Activated T-helper 1 cell treated with anti-CD3 and anti-CD28 coated beads, Interleukin-12 subunit alpha, Interleukin-12 subunit beta, Interleukin-2, Interleukin-4 antibody, amounts not matched to agents 30 ng/mL and 10 ng/mL and 1 ng/mL, durations not matched to agents 14 hours and 24 hours and 36 hours (primary cell): ENCODE measurements around the gene NET1. TPM values are rescaled to one million over a fixed set of nuclear protein-coding genes. Genes with fewer than 3 reads are reported as not detected.

Source experiments
- DNase-seq: peaks from one replicate; pipeline ENCODE4 v3.0.0; 2021; ENCODE audit warnings: low spot score
- H3K27ac Mint-ChIP-seq: one replicate; pipeline ENCODE4 v1.8.0; 2021; ENCODE audit warnings: mild to moderate bottlenecking, mixed read lengths
- H3K27me3 Mint-ChIP-seq: one replicate; pipeline ENCODE4 v1.8.0; 2022; ENCODE audit warnings: mild to moderate bottlenecking, moderate library complexity, mixed read lengths; ENCODE audit not compliant: insufficient read depth
- H3K36me3 Mint-ChIP-seq: one replicate; pipeline ENCODE4 v1.8.0; 2021; ENCODE audit warnings: low read depth, mixed read lengths
- H3K4me1 Mint-ChIP-seq: one replicate; pipeline ENCODE4 v1.8.0; 2021; ENCODE audit warnings: low read depth, mixed read lengths
- H3K4me3 Mint-ChIP-seq: one replicate; pipeline ENCODE4 v1.8.0; 2021; ENCODE audit warnings: mild to moderate bottlenecking, moderate library complexity, mixed read lengths
- H3K9me3 Mint-ChIP-seq: one replicate; pipeline ENCODE4 v1.8.0; 2021; ENCODE audit warnings: mixed read lengths
- intact Hi-C: fragments of 100-400 bp; cut with micrococcal nuclease; formaldehyde crosslinking; loops from one replicate; pipeline ENCODE4 v1.15.1; 2024
- total RNA-seq: library from RNA; stranded (reverse); gene quantifications from 2 replicates; pipeline ENCODE4 v1.2.3, GENCODE V29; 2022

NET1 gene
- total RNA-seq, 1 donor from 2014 or later, result 40.3 TPM

DNA sequence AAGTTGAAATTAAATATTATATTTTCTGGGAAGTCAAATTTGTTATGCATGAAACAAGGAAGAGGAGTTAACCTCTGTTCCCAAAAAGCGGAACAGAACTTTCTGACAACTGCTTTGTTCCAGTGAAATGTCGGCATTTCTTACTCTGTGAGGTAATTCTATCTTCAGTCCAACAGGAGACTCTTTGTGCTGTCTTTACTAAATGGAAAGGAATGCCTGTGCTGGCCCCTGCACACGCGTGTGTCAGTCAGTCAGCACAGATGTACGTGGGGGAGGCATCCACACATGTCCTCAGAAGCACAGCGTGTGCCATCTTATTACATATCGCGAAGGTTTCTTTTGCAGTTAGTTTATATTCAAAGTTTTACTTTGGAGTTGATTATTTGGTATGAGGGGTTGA lies 37.5 kb downstream of the NET1 start:
- Mint-ChIP-seq H3K9me3 (no peaks in the 10 kb centered on the region), H3K27ac (no peak overlapping the region), H3K27me3 (no peaks in the 10 kb centered on the region), H3K4me3 (no peak overlapping the region), H3K4me1 (peaks cover 38% of the 10 kb centered on the region), H3K36me3 (peaks cover 24% of the 10 kb centered on the region)
- intact Hi-C loops, result loop anchor here (5.0 to 10.0 kb wide), 5 partner anchors 38 to 605 kb away; partner anchors contain the start of genes ANKRD16, GDI2, IL15RA and NET1
- no peak for DNase-seq

DNA sequence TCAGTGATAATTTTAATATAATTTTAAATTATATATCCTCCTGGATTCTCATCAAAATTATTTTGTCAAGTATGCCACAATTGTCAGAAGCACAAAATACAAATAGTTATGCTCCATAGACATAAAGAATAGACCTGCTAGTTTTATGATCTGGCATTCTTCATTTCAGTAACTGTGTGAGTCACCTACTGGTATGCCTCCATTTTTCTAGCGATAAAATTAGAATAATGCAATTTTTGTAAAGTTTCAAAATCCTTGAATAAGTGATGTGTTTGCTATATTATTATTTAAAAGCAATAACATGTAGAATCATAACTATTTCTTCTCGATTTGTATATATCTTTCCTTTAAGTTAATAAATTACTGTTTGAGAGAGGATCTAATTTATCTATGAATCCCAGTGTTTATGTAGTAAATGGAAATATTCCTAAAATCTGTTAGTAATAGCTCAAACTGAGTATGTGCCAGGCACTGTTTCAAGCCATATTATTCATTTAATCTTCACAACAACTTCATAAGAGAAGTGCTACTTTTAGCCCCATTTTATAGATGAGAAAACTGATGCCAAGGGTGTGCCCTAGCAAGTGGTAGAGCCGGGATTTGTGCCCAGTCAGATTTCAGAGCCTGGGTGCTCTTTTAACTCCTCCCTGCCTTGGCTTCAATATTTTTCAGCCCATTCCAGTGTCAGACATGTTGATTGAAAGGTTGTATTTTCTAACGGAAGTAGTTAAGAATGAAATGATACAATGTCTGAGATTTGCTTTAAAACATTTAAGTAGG lies 38.4 kb downstream of the NET1 start:
- Mint-ChIP-seq H3K4me3 (no peak overlapping the region), H3K4me1 (peaks cover 33% of the 10 kb centered on the region), H3K36me3 (peaks cover 25% of the 10 kb centered on the region), H3K9me3 (no peaks in the 10 kb centered on the region), H3K27ac (no peak overlapping the region), H3K27me3 (no peaks in the 10 kb centered on the region)
- intact Hi-C loops, result no loop called here
- DNase-seq, result no peak

DNA sequence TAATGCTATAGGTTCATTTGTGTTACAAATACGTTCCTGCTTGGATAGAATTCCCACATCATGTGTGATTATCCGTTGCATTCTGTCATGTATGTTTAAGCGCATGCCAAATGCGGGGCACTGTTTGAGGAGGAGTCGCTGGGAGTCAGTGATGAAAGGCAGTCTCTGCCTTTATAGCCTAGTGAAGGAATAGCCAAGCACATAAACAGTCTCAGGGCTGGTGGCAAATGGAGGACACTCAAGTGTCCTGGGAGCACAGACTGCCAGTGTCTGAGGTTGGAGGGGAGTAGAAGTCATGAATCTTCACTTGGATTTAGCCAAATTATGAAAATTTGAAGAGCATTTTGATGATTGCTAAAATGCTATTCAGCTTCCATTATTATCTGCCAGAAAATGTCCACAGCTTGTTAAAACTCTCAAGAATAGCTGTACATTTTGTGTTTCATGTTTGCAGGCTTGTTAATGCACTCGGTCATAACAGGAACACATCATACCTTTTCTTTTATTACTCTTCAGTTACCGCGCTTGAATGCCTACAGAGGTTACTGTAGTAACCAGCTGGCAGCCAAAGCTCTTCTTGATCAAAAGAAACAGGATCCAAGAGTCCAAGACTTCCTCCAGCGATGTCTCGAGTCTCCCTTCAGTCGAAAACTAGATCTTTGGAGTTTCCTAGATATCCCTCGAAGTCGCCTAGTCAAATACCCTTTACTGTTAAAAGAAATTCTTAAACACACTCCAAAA lies 41.6 kb downstream of the NET1 start:
- Mint-ChIP-seq H3K4me1 (peaks cover 12% of the 10 kb centered on the region), H3K9me3 (no peaks in the 10 kb centered on the region), H3K27me3 (no peaks in the 10 kb centered on the region), H3K36me3 (peaks cover 43% of the 10 kb centered on the region), H3K4me3 (no peak overlapping the region), H3K27ac (no peak overlapping the region)
- intact Hi-C loops, result no loop called here
- no peak for DNase-seq

DNA sequence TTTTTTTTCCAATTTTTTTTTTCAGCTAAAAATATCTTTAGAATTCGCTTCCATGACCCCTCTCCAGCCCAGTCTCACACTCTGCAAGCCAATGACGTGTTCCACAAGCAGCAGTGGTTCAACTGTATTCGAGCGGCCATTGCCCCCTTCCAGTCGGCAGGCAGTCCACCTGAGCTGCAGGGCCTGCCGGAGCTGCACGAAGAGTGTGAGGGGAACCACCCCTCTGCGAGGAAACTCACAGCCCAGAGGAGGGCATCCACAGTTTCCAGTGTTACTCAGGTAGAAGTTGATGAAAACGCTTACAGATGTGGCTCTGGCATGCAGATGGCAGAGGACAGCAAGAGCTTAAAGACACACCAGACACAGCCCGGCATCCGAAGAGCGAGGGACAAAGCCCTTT lies 44.2 kb downstream of the NET1 start:
- Mint-ChIP-seq H3K9me3 (no peaks in the 10 kb centered on the region), H3K4me3 (no peak overlapping the region), H3K27ac (no peak overlapping the region), H3K4me1 (peaks cover 10% of the 10 kb centered on the region), H3K27me3 (no peaks in the 10 kb centered on the region), H3K36me3 (peaks cover 53% of the 10 kb centered on the region)
- no peak for DNase-seq
- intact Hi-C loops, result no loop called here

DNA sequence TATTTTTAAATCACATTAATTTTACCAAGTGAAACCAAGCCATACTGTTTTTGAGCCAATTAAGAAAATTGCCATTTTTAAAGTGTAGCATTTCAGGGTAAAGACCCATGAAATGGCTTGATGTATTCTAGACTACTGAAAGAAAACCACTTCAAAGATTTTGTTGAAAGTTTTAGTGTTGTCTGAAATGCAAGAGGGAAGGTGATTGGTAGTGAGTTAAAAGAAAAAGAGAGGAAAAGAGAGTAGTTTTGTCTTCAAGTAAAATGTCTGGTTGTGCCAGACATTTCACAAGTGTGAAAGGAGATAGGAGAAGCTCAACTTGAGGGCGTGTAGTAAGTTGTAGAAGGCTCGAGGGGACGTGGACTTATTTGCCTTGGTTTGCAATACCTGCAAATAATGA lies 45.4 kb downstream of the NET1 start:
- Mint-ChIP-seq H3K4me3 (no peak overlapping the region), H3K27ac (no peak overlapping the region)
- intact Hi-C loops, result no loop called here

DNA sequence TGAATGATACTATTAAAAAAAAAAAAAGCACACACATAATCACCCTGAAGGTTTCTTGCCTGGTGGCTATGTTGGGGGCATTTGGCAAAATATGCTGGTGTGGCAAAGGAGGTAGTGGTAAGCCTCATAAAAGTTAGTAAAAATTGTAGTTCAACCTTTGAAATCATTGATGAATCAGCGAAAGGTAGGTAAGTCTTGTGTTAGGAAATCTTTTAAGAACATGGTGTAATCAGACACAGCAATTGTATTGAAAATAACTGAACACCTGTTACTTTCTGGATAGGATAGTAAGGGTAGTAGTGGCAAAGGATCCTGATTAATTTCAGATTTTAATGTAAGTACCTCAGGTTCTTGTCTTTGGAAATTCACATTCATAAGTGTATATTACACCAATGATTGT lies 46.1 kb downstream of the NET1 start:
- intact Hi-C loops, result no loop called here
- Mint-ChIP-seq H3K27ac (no peak overlapping the region), H3K9me3 (no peaks in the 10 kb centered on the region), H3K4me1 (peaks cover 6% of the 10 kb centered on the region), H3K36me3 (peaks cover 44% of the 10 kb centered on the region), H3K4me3 (no peak overlapping the region), H3K27me3 (no peaks in the 10 kb centered on the region)
- DNase-seq, result no peak

More for the DNA sequence above, 45.4 kb downstream of the NET1 start:
- H3K27me3 Mint-ChIP-seq, result no peaks in the 10 kb centered on the region
- peaks cover 6% of the 10 kb centered on the region for H3K4me1 Mint-ChIP-seq
- DNase-seq, result no peak
- H3K36me3 Mint-ChIP-seq, result peaks cover 48% of the 10 kb centered on the region
- H3K9me3 Mint-ChIP-seq, result no peaks in the 10 kb centered on the region

DNA sequence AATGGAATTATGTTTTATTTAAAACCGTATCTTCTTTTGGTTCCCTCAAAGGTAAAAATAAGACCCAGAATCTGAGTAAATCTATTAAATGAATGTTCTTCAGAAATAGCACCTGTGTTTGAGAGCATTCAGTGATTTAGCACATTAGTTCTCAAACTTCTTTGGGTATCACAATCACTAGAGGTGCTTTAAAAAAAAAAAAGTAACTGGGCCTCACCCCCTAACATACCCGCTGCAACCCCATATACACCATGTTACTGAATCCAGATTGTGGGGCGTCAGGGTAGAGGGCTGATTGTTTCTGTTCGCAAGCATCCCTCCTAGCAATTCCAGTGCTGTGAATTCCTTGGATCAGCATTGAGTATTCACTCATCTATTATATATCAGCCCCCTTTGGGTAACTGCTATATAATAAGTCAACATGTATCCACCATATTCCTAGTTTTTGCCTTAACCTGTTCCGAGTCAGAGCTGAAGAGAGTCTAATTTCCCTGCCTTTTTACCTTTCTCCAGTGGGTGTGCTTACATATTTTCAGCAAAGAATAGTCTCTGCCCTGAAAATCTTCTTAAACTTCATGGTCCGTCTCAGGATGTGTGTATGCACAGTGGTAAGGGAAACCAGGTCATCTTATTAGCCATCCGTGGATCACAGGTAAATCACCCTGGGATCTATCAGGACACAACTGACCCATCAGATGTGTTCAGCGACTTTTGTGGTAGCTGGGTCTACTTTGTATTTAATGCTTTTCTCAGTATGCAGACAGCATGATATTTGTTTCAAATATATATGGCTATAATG lies 46.8 kb downstream of the NET1 start:
- intact Hi-C loops, result no loop called here
- Mint-ChIP-seq H3K4me1 (peaks cover 6% of the 10 kb centered on the region), H3K27me3 (no peaks in the 10 kb centered on the region), H3K27ac (no peak overlapping the region), H3K4me3 (no peak overlapping the region), H3K9me3 (no peaks in the 10 kb centered on the region), H3K36me3 (peaks cover 40% of the 10 kb centered on the region)
- DNase-seq, result no peak

DNA sequence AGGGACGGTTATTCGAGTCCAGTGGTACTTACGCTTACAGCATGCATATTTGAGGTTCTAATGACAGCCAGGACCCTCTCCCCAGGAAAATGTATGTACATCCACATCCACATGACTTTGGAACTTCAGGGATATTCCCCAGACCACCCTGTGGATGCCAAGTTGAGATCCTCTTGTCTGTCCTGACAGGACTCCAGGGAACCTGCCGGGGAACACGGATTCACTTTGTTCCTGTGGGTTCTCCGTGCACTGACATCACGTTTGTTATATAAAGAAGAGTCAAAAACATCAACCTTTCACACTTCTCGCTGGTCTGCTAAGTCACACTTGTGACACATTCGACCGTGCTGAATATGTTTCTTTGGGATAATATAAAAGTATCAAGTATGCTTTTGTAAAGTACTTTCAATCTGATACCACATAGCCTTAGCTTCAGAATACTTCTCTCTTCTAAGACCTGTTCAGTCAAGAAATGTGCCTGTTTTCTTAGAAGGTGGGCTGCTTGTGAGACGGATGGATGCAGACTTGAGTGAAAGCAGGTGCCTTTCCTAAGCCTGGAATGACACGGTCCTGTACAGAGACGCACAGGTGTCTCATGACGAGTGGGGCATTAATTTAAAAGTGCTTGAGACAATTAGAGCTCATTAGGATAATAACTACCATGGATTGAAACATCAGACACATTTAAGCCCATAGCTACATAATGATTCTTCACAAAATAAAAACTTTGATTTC lies 48.3 kb downstream of the NET1 start:
- Mint-ChIP-seq H3K9me3 (no peaks in the 10 kb centered on the region), H3K27ac (no peak overlapping the region), H3K4me3 (no peak overlapping the region), H3K4me1 (peaks cover 6% of the 10 kb centered on the region), H3K36me3 (peaks cover 32% of the 10 kb centered on the region), H3K27me3 (no peaks in the 10 kb centered on the region)
- DNase-seq, result no peak
- intact Hi-C loops, result no loop called here

DNA sequence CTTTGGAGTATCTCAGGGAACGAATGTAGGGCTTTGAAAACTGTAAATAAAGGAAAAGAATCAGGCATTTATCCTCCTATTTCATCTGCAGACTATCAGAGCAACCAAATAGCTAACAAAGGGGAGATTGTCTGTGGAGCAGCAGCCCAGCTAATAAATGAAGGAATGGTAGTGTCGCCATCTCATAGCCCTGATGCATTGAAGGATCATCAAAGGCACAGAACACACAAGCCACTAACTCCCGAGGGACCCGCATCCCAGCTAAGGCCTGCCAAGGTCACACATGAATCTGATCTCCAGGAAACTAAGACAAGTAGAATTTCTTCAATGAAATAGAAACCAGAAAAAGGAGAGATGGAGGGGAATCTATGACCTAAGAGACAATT lies 48.8 kb downstream of the NET1 start:
- no peak overlapping the region for H3K4me3 Mint-ChIP-seq
- peaks cover 6% of the 10 kb centered on the region for H3K4me1 Mint-ChIP-seq
- no peaks in the 10 kb centered on the region for H3K9me3 Mint-ChIP-seq
- no peaks in the 10 kb centered on the region for H3K27me3 Mint-ChIP-seq
- intact Hi-C loops, result no loop called here
- no peak overlapping the region for H3K27ac Mint-ChIP-seq
- peaks cover 28% of the 10 kb centered on the region for H3K36me3 Mint-ChIP-seq
- no peak for DNase-seq

DNA sequence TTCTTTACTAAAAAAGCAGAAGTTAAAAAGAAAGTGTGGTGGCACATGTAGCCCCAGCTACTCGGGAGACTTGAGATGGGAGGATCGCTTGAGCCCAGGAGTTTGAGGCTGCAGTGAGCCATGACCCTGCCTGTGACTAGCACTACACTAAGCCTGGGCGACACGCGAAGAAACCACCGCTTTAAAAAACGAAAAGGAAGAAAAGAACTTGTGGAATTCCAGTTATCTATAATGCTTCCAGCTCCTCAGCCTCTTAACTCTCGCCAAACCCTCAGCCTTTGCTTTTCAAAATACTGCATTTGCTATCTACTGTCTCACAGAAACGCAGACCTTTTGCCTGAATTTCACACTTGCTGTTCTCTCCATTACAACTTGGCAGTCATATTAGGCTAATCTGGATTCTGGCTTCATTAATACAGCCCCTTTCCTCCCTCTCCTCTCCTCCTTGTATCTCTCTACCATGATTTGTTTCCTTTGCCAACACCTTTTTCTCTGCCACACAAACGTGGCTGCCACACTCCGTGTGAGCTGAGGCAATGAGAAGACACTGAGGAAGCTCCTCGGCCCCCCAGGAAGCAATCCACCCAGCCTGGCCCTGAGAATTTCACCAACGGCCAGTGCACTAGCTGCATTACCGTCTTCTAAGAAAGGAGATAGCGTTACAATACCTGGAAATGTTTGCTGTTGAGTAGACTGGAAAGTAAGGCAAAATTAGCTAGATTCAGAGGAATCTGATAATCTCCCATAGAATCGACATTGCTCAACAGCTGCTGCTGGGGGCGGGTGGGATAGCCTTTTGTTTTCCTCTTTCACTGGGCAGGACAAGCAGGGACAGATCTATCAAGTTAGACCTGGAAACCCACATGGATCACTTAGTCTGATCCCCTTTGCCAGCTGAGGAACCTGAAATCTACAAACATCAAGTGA lies 49.8 kb downstream of the NET1 start:
- Mint-ChIP-seq H3K27ac (no peak overlapping the region), H3K36me3 (peaks cover 21% of the 10 kb centered on the region), H3K27me3 (no peaks in the 10 kb centered on the region), H3K4me1 (peaks cover 6% of the 10 kb centered on the region), H3K9me3 (no peaks in the 10 kb centered on the region), H3K4me3 (no peak overlapping the region)
- intact Hi-C loops, result no loop called here
- DNase-seq, result no peak

DNA sequence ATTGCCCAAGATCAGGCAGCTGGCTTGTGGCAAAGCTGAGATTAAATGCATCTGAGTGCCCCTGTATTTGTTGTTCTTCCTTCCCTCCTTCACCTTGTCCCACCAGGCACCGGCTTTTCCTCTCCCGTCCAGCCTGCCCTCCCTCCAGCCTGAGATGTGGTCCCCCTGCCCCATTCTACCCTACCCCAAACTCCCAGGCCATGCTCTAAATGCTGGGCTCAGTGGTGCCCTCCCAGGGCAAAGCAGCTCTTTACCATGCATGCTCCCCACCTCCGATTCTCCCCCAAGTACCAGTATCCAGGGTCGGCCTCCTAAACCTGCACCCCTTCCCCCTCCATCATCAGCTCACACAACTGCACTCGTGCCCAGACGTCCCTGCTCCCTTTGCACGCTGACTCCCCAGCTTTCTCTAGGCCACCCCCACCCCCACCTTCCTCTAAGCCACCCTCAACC lies 50.5 kb downstream of the NET1 start:
- peaks cover 18% of the 10 kb centered on the region for H3K36me3 Mint-ChIP-seq
- peaks cover 2% of the 10 kb centered on the region for H3K4me1 Mint-ChIP-seq
- intact Hi-C loops, result no loop called here
- no peak overlapping the region for H3K4me3 Mint-ChIP-seq
- no peak for DNase-seq
- H3K27me3 Mint-ChIP-seq, result no peaks in the 10 kb centered on the region
- no peak overlapping the region for H3K27ac Mint-ChIP-seq
- no peaks in the 10 kb centered on the region for H3K9me3 Mint-ChIP-seq

DNA sequence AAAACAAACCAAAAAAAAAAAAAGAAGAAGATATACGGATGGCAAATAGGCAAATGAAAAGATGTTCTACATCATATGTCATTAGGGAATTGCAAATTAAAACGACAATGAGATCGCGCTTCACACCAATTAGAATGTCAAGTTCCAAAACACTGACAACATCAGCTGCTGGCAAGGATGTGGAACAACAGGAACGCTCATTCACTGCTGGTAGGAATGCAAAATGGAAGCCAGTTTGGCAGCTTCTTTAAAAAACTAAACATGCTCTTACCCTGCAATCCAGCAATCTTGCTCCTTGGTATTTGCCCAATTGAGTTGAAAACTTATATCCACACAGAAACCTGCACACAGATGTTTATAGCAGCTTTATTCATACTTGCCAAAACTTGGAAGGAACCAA lies 52.2 kb downstream of the NET1 start:
- peaks cover 6% of the 10 kb centered on the region for H3K36me3 Mint-ChIP-seq
- intact Hi-C loops, result no loop called here
- H3K27ac Mint-ChIP-seq, result no peak overlapping the region
- H3K27me3 Mint-ChIP-seq, result no peaks in the 10 kb centered on the region
- no peak for DNase-seq
- H3K4me3 Mint-ChIP-seq, result no peak overlapping the region
- H3K9me3 Mint-ChIP-seq, result no peaks in the 10 kb centered on the region
- no peaks in the 10 kb centered on the region for H3K4me1 Mint-ChIP-seq
